NCI-H226 (cell line): Measurements from ENCODE around the gene NDUFAF8.
"Not testable (repeated sequence)": the region's sequence is repeated elsewhere in the genome, so short reads cannot be mapped to it uniquely, and the experiment has no call there.

Experiments
- DNase-seq: peaks from one replicate; pipeline ENCODE4 v3.0.0-alpha.2; 2015

Gene NDUFAF8

GRCh38 chr17:81223762-81224130 is 15.4 kb upstream of the NDUFAF8 start:
- no peak for DNase-seq

- not testable (repeated sequence) for DNase-seq
Observed at GRCh38 chr17:81227630-81228029, 11.5 kb upstream of the NDUFAF8 start.

GRCh38 chr17:81228420-81228819 is 10.7 kb upstream of the NDUFAF8 start:
- no peak for DNase-seq

GRCh38 chr17:81228834-81229665 is 10.1 kb upstream of the NDUFAF8 start:
- no peak for DNase-seq

- DNase-seq = no peak
Observed at GRCh38 chr17:81229666-81229920, 9.5 kb upstream of the NDUFAF8 start.

- DNase-seq = no peak
Observed at GRCh38 chr17:81230043-81230820, 8.9 kb upstream of the NDUFAF8 start.

- no peak for DNase-seq
Observed at GRCh38 chr17:81231121-81231645, 7.9 kb upstream of the NDUFAF8 start.

- DNase-seq = no peak
Observed at GRCh38 chr17:81231766-81232581, 7.1 kb upstream of the NDUFAF8 start.

GRCh38 chr17:81232616-81233241 is 6.4 kb upstream of the NDUFAF8 start:
- DNase-seq = no peak

GRCh38 chr17:81233316-81233715 is 5.8 kb upstream of the NDUFAF8 start:
- no peak for DNase-seq

- DNase-seq = no peak
Observed at GRCh38 chr17:81233811-81234505, 5.2 kb upstream of the NDUFAF8 start.

GRCh38 chr17:81234506-81234855 is 4.6 kb upstream of the NDUFAF8 start:
- DNase-seq = no peak

GRCh38 chr17:81234940-81235821 is 3.9 kb upstream of the NDUFAF8 start:
- DNase-seq = peak; percentile 77

- no peak for DNase-seq
Observed at GRCh38 chr17:81235822-81236740, 3.0 kb upstream of the NDUFAF8 start.

GRCh38 chr17:81236784-81237183 is 2.3 kb upstream of the NDUFAF8 start:
- DNase-seq = no peak

- DNase-seq = no peak
Observed at GRCh38 chr17:81237591-81238489, 1.3 kb upstream of the NDUFAF8 start.

- DNase-seq = no peak
Observed at GRCh38 chr17:81238490-81238814, 666 bp upstream of the NDUFAF8 start.

- no peak for DNase-seq
Observed at GRCh38 chr17:81239714-81240555, 817 bp downstream of the NDUFAF8 start.
